Measurements from ENCODE around the gene APOBEC4. TPM values are rescaled to one million over a fixed set of nuclear protein-coding genes. Genes with fewer than 3 reads are reported as not detected.

APOBEC4 gene
- total and polyA plus RNA-seq, 2 of the 13 experiments (the other 11 are each of a cell fraction or from before 2014, with no cell fraction given), result not detected

DNA sequence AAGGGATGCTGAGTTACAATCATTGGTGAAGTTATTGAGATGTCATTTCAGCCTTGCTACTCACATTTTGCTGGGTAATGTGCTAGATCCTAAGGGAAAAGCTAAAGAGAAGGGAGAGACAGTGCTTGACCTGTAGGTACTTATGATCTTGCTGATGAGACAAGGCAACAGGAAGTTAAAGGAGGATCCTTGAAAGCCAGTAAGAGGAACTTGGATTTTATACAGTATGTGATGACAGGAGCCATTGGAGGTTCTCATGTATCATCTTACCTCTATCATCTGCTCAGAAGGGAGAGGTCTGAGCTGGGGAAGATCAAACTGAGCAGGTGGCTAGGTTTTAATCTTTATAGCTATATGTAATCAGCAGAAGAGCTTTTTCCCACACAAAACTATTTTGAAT lies 6.3 kb downstream of the APOBEC4 start:
- FAIRE-seq (no peak), ATAC-seq (no peak), DNase-seq (ENCODE audit: low spot score) (no peak)
- no peak overlapping the region for H3K27ac ChIP-seq (ENCODE audit: extremely low read length, insufficient read depth, low read length)
- CTCF ChIA-PET (ENCODE audit: low intra/inter-chr PET ratio, low total read pairs), result no interaction called here
- H3K4me3 ChIP-seq (replicated peaks in 1 of 3; ENCODE audit: insufficient read depth in 1 of 3, low read depth in 2 of 3, low read length in 3 of 3), result no peak overlapping the region
- in situ Hi-C loops (cut with HindIII; ENCODE audit: extremely low pct_ligation_motif_present, low pct_unique_long_range_greater_than_20kb), result loop anchor here (10.0 kb wide), 1 partner anchor 48 kb away; no protein-coding TSS in a partner anchor
- POLR2A ChIA-PET, result no interaction called here
- H3K9me3 ChIP-seq (ENCODE audit: low read length), result no peaks in the 10 kb centered on the region
- H3K36me3 ChIP-seq (replicated peaks in 1 of 2; ENCODE audit: control insufficient read depth in 1 of 2, insufficient read depth in 2 of 2, low read length in 2 of 2), result no peaks in the 10 kb centered on the region; a peak in 1 of 5 replicates
- no peaks in the 10 kb centered on the region for H3K27me3 ChIP-seq (ENCODE audit: control insufficient read depth in 1 of 2, insufficient read depth in 2 of 2, low read length in 2 of 2)
- no peak overlapping the region for H3K4me2 ChIP-seq (ENCODE audit: low read depth, low read length)
- intact Hi-C loops (cut with micrococcal nuclease; ENCODE audit: unreplicated experiment), result no loop called here
- no peaks in the 10 kb centered on the region for H4K20me1 ChIP-seq (ENCODE audit: insufficient read depth, low read length)
- BruUV-seq (replicated peaks), result no TSS peak
- H3K79me2 ChIP-seq (ENCODE audit: insufficient read depth, low read length), result peaks cover 5% of the 10 kb centered on the region
- TF ChIP-seq ZNF34 (CRISPR knock-in tag; IDR thresholded peaks at IDR 0.05; ENCODE audit: borderline replicate concordance), result no peak
- TF ChIP-seq, protein P1, sequence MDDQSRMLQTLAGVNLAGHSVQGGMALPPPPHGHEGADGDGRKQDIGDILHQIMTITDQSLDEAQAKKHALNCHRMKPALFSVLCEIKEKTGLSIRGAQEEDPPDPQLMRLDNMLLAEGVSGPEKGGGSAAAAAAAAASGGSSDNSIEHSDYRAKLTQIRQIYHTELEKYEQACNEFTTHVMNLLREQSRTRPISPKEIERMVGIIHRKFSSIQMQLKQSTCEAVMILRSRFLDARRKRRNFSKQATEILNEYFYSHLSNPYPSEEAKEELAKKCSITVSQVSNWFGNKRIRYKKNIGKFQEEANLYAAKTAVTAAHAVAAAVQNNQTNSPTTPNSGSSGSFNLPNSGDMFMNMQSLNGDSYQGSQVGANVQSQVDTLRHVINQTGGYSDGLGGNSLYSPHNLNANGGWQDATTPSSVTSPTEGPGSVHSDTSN (CRISPR knock-in tag; IDR thresholded peaks at IDR 0.05; ENCODE audit: borderline replicate concordance), result no peak
- TF ChIP-seq ZMAT3 (CRISPR knock-in tag; conservative IDR thresholded peaks at IDR 0.05), result no peak
- no peak for TF ChIP-seq CENPX (CRISPR knock-in tag; IDR thresholded peaks at IDR 0.05)
- TF ChIP-seq ASH2L (IDR thresholded peaks at IDR 0.05; ENCODE audit: insufficient read length, low read depth, low read length), result no peak
- no peak for TF ChIP-seq ZFP36L2 (CRISPR knock-in tag; IDR thresholded peaks at IDR 0.05)
- TF ChIP-seq ATF7 (IDR thresholded peaks at IDR 0.05), result no peak
- no peak for TF ChIP-seq ATF7 (CRISPR knock-in tag; IDR thresholded peaks at IDR 0.05)
- no peak for TF ChIP-seq FOXK1 (CRISPR knock-in tag; IDR thresholded peaks at IDR 0.05; ENCODE audit: borderline replicate concordance, low read depth)
- TF ChIP-seq MIER3 (CRISPR knock-in tag; IDR thresholded peaks at IDR 0.05; ENCODE audit: borderline replicate concordance), result no peak
- no peak for TF ChIP-seq POLR2A (IDR thresholded peaks at IDR 0.05; ENCODE audit: insufficient read depth in 1 of 2, low read depth in 2 of 2, low read length in 2 of 2)
- no peak for TF ChIP-seq FOXA3 (CRISPR knock-in tag; IDR thresholded peaks at IDR 0.05)
- no peak for TF ChIP-seq MATR3 (CRISPR knock-in tag; IDR thresholded peaks at IDR 0.05)
- no peak overlapping the region for H3K9ac ChIP-seq (ENCODE audit: insufficient read depth, low read depth, low read length)
- peaks cover 10% of the 10 kb centered on the region for H3K4me1 ChIP-seq (ENCODE audit: insufficient read depth, low read length)
- H2AFZ ChIP-seq (ENCODE audit: low read length), result no peak overlapping the region
